ENCODE results near the gene TGFBRAP1.
"Not testable (repeated sequence)": the region's sequence is repeated elsewhere in the genome, so short reads cannot be mapped to it uniquely, and the experiment has no call there.

Gene TGFBRAP1

GRCh38 chr2:105257981-105258380 lies 71.6 kb downstream of the TGFBRAP1 start:
- peak; percentile 66 for DNase-seq (ENCODE audit: low read depth)
- no peak overlapping the region for H3K4me3 ChIP-seq (ENCODE audit: low read length)
- TF ChIP-seq CTCF (conservative IDR thresholded peaks at IDR 0.05; ENCODE audit: low read length), result no peak

- DNase-seq (ENCODE audit: low read depth), result no peak
- no peak for TF ChIP-seq CTCF (conservative IDR thresholded peaks at IDR 0.05; ENCODE audit: low read length)
- H3K4me3 ChIP-seq (ENCODE audit: low read length), result no peak overlapping the region
Observed at GRCh38 chr2:105256431-105257047, 73.0 kb downstream of the TGFBRAP1 start.

- H3K4me3 ChIP-seq (ENCODE audit: low read length), result no peak overlapping the region
- DNase-seq (ENCODE audit: low read depth), result no peak
- no peak for TF ChIP-seq CTCF (conservative IDR thresholded peaks at IDR 0.05; ENCODE audit: low read length)
Observed at GRCh38 chr2:105255979-105256378, 73.6 kb downstream of the TGFBRAP1 start.

- no peak overlapping the region for H3K4me3 ChIP-seq (ENCODE audit: low read length)
- TF ChIP-seq CTCF (conservative IDR thresholded peaks at IDR 0.05; ENCODE audit: low read length), result no peak
- peak; percentile 22 for DNase-seq (ENCODE audit: low read depth)
Observed at GRCh38 chr2:105254531-105255210, 74.9 kb downstream of the TGFBRAP1 start.

GRCh38 chr2:105252271-105252670 lies 77.3 kb downstream of the TGFBRAP1 start:
- peak; percentile 30 for DNase-seq (ENCODE audit: low read depth)
- no peak overlapping the region for H3K4me3 ChIP-seq (ENCODE audit: low read length)
- no peak for TF ChIP-seq CTCF (conservative IDR thresholded peaks at IDR 0.05; ENCODE audit: low read length)

- not testable (repeated sequence) for H3K4me3 ChIP-seq (ENCODE audit: low read length); DNase-seq (ENCODE audit: low read depth)
Observed at GRCh38 chr2:105251016-105251648, 78.4 kb downstream of the TGFBRAP1 start.

- H3K4me3 ChIP-seq (ENCODE audit: low read length), result no peak overlapping the region
- DNase-seq (ENCODE audit: low read depth), result no peak
- TF ChIP-seq CTCF (conservative IDR thresholded peaks at IDR 0.05; ENCODE audit: low read length), result no peak
Observed at GRCh38 chr2:105249891-105250290, 79.6 kb downstream of the TGFBRAP1 start.
